Measurements from ENCODE around the gene LINGO3.

LINGO3 gene

GRCh38 chr19:2326699-2327360 lies 18.9 kb upstream of the LINGO3 start:
- no peak for DNase-seq

GRCh38 chr19:2325281-2326046 lies 17.5 kb upstream of the LINGO3 start:
- DNase-seq = no peak

GRCh38 chr19:2324220-2324948 lies 16.4 kb upstream of the LINGO3 start:
- no peak for DNase-seq

- no peak for DNase-seq
Measured at GRCh38 chr19:2323707-2324106, 15.8 kb upstream of the LINGO3 start.

- DNase-seq = no peak
Measured at GRCh38 chr19:2321565-2322283, 13.8 kb upstream of the LINGO3 start.

- DNase-seq = no peak
Measured at GRCh38 chr19:2320939-2321338, 13.0 kb upstream of the LINGO3 start.

- no peak for DNase-seq
Measured at GRCh38 chr19:2320049-2320448, 12.1 kb upstream of the LINGO3 start.

- no peak for DNase-seq
Measured at GRCh38 chr19:2319551-2319950, 11.6 kb upstream of the LINGO3 start.

- DNase-seq = no peak
Measured at GRCh38 chr19:2318923-2319322, 11.0 kb upstream of the LINGO3 start.

GRCh38 chr19:2317756-2318155 lies 9.8 kb upstream of the LINGO3 start:
- DNase-seq = no peak

- no peak for DNase-seq
Measured at GRCh38 chr19:2317300-2317699, 9.3 kb upstream of the LINGO3 start.

- DNase-seq = peak; percentile 47 to 77
Measured at GRCh38 chr19:2315818-2316353, 7.9 kb upstream of the LINGO3 start.

- DNase-seq = no peak
Measured at GRCh38 chr19:2315121-2315817, 7.3 kb upstream of the LINGO3 start.

GRCh38 chr19:2312820-2313501 lies 5.0 kb upstream of the LINGO3 start:
- no peak for DNase-seq

GRCh38 chr19:2311093-2311492 lies 3.1 kb upstream of the LINGO3 start:
- DNase-seq = no peak

- DNase-seq = no peak
Measured at GRCh38 chr19:2309734-2310362, 1.9 kb upstream of the LINGO3 start.

GRCh38 chr19:2307518-2308012 lies 389 bp downstream of the LINGO3 start:
- DNase-seq = no peak

- no peak for DNase-seq
Measured at GRCh38 chr19:2306971-2307370, 983 bp downstream of the LINGO3 start.

- DNase-seq = no peak
Measured at GRCh38 chr19:2306281-2306806, 1.6 kb downstream of the LINGO3 start.

GRCh38 chr19:2305452-2306280 lies 2.3 kb downstream of the LINGO3 start:
- no peak for DNase-seq
